HG02840 (cell line): ENCODE measurements around the gene FAM50A.

Experiments
- ATAC-seq: cut with Tn5 transposase; IDR thresholded peaks from one replicate; pipeline ENCODE4 v1.9.1; 2021; ENCODE audit warnings: mild to moderate bottlenecking, moderate library complexity, moderate number of reproducible peaks; ENCODE audit not compliant: unreplicated experiment, low FRiP score

Gene FAM50A

GRCh38 chrX:154460326-154460725 is 16.4 kb downstream of the FAM50A start:
- no peak for ATAC-seq

- no peak for ATAC-seq
These were observed 18.5 kb downstream of the FAM50A start for GRCh38 chrX:154462396-154462795.

DNA sequence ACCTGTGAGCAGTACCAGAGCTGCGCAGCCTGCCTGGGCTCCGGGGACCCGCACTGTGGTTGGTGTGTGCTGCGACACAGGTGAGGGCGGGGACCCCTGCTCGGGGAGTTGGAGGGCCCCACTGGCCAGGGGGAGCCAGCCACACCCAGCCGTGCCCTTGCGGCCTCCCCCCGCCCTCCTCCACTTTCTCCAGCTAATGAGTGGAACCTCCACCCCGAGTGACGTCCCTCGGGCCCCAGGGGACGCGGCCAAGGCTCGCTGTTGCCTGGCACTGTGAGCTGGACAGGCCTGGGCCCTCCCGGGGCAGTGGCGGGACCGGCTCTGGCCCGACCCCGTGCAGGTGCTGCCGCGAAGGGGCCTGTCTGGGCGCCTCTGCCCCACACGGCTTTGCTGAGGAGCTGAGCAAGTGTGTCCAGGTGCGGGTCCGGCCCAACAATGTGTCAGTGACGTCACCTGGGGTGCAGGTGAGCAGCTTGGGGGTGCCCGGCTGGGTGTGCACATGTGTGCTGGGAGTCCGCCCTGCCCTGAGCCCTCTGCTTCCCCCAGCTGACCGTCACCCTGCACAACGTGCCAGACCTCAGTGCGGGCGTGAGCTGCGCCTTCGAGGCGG is 19.8 kb downstream of the FAM50A start:
- ATAC-seq, result no peak

GRCh38 chrX:154464806-154465365 is 20.9 kb downstream of the FAM50A start:
- no peak for ATAC-seq

DNA sequence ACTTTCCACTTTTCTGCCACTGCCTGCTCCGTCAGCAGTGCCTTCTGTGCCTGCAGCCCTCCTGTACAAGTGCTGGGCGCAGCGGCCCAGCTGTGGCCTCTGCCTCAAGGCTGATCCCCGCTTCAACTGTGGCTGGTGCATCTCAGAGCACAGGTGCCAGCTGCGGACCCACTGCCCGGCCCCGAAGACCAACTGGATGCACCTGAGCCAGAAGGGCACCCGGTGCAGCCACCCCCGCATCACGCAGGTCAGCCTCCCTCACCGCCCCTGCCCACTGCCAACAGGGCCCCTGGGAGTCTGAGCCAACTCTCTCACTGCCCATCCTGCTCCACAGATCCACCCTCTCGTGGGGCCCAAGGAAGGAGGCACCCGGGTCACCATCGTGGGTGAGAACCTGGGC is 21.7 kb downstream of the FAM50A start:
- ATAC-seq, result no peak

GRCh38 chrX:154466036-154466435 is 22.1 kb downstream of the FAM50A start:
- ATAC-seq, result no peak

DNA sequence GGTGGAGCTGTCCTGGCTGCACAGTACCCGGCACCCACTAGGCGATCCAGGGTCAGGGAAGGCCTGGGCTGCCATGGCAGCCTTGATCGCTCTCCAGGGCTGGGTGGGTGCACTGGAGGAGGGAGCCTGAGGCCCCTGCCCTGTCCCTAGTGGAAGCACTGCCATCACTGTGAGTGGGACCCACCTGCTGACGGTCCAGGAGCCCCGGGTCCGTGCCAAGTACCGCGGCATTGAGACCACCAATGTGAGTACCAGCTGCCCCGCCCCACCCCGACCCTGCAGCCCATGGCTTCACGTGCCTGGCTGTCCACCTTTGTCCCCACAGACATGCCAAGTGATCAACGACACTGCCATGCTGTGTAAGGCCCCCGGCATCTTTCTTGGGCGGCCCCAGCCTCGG is 23.0 kb downstream of the FAM50A start:
- ATAC-seq, result no peak

GRCh38 chrX:154467556-154467955 is 23.6 kb downstream of the FAM50A start:
- no peak for ATAC-seq

- no peak for ATAC-seq
These were observed 24.3 kb downstream of the FAM50A start for GRCh38 chrX:154468217-154468616.

GRCh38 chrX:154469114-154469513 is 25.2 kb downstream of the FAM50A start:
- no peak for ATAC-seq

GRCh38 chrX:154469880-154470279 is 25.9 kb downstream of the FAM50A start:
- ATAC-seq, result no peak

- ATAC-seq, result no peak
These were observed 26.5 kb downstream of the FAM50A start for GRCh38 chrX:154470434-154470833.

DNA sequence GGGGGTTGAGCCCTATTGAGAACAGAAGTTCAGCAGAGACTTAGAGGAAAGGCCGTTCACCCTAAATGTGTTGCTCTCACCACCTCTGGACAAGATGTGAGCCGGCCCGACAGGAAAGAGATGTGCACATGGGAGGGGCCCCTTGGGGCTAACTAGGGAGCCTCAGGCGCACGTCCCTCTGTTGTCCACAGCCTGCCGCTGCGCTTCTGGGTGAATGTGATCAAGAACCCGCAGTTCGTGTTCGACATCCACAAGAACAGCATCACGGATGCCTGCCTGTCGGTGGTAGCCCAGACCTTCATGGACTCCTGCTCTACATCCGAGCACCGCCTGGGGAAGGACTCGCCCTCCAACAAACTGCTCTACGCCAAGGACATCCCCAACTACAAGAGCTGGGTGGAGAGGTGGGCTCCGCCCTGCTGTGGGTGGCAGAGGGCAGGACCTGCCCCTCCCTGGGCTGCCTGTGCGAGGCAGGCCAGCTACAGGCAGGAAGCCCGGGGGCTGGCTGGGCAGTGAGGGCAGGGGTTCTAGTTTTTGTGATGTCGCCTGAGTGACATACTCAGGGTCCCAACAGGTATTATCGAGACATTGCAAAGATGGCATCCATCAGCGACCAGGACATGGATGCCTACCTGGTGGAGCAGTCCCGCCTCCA is 27.1 kb downstream of the FAM50A start:
- no peak for ATAC-seq

- no peak for ATAC-seq
These were observed 28.1 kb downstream of the FAM50A start for GRCh38 chrX:154471839-154472684.

GRCh38 chrX:154472685-154473632 is 29.0 kb downstream of the FAM50A start:
- no peak for ATAC-seq

DNA sequence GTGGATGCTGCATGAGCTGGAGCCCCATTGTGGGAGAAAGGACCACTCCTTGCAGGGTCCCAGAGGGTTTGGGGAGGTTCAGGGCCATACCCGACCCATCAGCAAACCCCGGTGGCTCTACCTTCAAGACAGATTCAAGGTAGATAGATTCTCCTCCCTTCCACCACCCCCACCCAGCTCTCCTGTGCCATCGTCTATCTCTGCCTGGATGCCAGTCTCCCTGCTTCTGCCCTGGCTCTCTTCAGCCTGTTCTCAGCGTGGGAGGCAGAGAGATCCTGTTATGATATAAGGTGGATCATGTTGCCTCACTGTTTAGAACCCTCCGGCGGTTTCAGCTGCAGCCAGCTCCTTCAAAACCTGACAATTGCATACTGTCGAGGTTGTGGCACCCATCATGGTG is 29.7 kb downstream of the FAM50A start:
- no peak for ATAC-seq

- ATAC-seq, result no peak
These were observed 32.9 kb downstream of the FAM50A start for GRCh38 chrX:154476821-154477220.

DNA sequence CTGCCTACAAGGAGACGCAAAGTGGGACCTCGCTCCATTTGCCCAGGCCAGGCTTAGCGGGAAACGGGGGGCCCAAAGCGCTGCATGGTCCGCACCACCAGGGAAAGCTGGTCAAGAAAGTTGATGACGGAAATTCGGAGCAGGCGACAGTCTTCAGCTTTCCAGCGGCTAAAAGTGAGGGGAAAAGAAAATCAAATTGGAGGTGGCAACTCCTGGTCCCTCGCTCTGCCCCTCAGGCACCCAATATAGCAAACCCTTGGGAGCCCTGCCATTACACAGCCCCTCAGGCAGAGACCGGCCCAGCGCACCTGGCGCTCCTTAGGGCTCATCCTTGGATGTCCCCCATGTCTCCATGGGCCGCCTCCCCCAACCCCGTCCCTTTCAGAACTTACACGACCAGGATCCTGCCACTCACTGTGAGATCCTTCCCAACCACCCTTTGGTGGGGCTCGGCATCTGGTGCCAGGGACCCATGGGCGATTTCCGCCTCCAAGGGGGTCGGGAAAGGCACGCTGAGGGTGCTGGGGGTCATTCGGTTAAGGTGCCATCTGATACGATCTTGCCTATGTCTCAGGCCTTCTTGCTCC is 34.0 kb downstream of the FAM50A start:
- no peak for ATAC-seq

DNA sequence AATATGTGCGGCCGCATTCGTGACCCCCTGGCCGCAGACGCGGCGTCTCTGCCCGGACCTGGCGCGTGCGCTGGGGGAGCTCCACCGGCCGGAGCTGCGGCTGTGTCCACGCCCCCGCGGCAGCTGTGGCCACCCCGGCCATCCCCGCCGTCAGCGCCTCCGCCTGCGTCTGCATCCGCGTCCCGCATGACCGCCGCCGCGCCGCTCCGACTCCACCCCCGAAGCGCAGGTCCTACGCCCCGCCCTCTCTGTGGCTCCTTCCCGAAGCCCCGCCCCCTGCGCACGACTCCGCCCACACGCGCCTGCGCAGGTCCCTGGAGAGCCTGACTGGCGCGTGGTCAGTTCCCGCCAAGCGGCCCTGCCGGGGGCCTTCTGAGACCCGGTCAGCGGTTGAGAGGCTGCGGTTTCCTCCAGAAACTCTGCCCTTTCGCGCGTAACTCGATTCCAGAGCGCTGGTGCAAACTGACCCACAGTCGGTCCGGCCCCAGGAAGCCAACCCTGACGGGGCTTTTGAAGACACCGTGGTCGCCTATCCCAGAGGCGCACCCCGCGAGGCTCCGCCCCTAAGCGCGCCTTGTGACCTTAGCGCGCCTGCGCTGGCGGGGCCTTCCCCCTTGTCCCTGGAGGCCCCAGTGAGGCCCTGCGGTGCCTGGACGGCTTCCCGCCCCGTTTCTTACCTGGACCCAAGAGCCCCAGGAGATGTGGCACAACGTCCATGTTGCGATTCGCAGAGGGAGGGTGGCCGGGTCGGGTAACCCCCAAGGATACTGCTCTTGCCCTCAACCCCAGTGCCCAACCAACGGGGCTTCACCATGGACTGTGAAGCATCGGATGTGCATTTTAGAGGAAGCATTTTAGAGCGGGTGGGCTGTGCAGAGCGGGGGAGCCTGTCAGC is 35.0 kb downstream of the FAM50A start, which contains the start of gene LAGE3:
TSS of gene LAGE3 (minus strand) at position 554 of the 895 bp plus-strand sequence. CDS start at position 188, 366 bp downstream.
- ATAC-seq, result peak; percentile 71
